Suppressor macrophage treated with lipopolysaccharide for 4 hours (primary cell): ENCODE results near the gene FHIT.

Experiments used
- DNase-seq: peaks from one replicate; pipeline ENCODE4 v3.0.0-alpha.2; 2020

The FHIT gene

DNA sequence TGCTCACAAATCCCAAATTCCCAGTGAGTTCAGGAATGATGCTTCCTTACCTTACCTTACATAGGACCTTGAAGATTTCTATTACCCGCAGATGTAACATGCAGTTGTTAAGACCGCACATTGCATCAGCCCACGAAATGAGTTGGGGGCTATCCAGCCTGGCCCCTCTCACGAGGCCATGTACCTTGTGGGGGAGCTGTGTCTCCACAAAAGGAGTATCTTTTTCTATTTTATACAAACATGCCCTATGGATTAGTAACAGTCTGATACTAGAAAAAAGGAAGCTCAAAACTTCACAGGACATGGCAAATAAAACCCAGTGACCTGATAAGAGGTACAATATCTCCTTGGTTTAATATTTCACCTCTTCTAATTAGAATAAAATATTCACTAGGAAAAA is 1114.7 kb downstream of the FHIT start:
- DNase-seq = no peak

DNA sequence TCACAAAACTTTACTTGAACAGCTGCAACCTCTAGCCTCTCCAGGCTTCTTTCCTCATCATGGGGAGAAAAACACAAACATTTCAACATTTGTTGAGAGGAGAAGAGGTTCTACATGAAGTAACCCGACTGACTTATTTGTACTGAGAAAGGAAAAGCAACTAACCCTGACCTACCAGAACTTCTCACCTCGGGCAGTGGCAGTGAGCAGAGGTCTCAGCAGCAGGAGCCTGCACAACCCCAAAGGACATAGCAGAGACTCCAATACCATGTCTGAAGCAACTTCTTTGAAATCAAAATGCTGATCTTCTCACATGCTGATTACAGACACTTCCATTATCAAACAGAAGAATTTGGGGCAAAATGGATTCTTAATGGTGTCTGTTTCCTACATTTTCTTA is 1115.8 kb downstream of the FHIT start:
- DNase-seq = no peak

DNA sequence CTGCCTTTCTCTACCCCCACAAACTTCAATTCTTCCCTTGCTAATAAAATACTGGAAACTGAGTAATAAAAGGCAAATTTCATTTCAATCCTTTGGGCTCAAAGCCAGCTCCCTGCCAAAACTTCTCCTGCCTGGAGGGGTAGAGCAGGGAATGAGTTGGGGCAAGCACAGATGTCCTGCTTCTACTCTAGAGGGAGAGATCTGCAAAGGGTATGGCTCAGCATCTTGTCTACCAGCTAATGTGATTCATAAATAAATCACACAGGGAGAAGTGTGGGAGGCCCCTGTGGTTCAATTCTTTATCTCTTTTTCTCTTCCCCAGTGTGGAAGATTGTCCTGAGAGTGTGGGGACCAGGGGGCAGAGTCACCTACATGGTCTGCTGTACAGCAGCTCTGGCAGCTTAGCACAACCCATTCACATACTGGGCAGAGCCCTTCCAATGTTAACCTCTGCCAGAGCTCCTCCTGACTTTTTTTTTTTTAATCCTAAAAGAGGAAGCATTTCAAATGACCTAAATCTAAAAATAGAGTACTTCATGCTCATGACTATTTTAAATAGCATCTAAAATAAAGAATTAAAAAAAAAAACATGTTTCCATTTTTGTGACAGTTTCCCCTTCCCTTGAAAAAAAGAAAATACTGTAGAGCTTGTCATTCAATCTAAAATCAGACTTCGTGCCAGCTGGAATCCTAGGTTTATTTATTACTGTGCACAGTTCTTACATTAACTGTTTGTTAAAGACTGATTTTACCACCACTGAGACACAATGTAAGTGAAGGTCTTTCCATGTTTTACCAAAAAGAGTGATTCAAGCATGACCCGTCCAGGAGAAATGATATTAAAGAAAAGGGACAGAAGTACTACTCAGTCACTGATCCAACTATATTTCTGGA is 1117.7 kb downstream of the FHIT start:
- DNase-seq = peak; percentile 20

DNA sequence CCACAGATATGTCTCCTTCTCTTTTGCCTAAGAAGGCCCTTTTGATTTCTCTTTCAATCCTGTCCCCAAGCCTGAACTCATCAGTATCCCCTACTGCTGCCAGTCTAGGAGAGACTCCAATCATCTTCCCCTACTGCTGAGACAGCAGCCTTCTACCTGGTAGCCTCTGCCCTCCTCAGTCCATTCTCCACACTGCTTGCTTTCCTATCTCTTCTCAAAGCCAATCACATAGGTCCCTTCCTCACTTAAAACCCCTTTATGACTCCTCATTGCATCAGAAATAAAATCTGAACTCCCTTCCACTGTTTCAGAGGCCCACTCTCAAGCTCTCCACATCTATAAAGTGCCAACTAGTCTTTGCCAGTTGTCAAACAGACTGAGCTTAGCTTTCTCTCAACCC is 1119.6 kb downstream of the FHIT start:
- DNase-seq = no peak

DNA sequence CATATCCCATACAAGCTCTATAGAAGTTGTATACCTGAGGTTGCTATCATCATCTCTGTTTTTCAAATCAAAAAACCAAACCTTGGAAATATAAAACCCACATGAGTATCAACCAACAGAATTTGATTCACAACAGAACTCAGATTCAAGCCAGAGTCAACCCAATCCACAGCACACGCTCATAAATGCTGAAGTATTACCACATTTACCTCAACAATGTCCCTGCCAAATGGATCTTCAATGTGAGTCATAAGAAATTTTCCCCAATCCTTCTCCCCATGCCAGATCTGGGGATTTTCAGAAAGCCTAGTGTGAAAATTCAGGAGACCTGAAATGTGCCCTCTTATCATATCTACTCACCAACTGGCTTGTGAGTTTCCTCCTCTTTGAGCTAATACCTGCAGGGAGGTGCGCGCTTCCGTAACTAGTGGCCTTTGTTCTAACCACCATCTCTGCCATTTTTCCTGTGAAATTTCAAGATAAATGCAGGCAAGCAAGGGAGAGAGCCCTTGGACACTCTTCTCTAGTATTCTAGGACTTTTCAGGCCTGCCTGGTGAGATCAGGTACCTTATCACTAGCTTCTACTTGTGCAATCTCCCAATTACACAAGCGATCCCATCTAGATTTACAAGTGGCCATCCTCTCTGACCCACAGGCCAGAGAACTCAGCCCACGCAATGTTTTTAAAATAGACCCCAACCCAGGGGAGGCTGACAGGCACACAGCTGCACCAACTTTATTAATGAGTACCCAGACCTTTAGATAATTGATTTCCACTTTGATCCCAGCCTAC is 1124.5 kb downstream of the FHIT start:
- DNase-seq = no peak

DNA sequence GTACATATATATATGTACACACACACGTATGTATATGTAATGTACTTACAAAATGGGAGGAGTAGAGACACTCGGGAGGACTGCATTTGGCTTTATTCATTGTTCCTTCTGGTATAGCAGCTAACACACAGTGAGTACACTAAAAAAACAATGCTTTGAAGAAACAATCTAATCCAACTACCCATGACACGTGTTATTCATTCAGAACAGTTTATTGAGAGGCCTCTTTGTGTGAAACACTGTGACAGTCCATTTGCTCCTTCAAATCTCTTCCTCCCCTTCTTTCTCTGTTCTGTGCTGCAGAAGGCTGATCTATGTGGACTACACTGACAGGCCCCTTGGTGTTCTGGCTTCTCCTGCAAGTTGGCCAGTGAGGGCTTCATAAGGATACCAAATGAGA is 1125.6 kb downstream of the FHIT start:
- DNase-seq = no peak

DNA sequence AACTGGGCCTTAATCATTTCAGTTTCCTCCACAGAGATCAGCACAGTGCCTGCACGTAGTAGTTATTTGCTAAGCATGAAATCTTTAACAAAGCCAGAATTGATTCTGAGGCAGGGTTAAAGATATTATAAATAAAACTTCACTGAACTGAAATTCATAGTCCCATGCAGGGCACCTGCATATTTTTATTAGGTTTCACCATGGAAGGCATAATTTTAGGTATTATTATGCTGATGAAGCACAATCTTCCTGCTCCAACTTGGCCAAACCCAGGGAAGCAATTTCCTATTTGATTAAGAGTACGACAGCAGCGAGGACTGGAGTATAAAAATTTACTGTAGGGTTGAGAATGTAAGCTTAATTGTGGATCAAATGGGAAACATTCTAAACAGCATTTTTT is 1131.0 kb downstream of the FHIT start:
- no peak for DNase-seq

DNA sequence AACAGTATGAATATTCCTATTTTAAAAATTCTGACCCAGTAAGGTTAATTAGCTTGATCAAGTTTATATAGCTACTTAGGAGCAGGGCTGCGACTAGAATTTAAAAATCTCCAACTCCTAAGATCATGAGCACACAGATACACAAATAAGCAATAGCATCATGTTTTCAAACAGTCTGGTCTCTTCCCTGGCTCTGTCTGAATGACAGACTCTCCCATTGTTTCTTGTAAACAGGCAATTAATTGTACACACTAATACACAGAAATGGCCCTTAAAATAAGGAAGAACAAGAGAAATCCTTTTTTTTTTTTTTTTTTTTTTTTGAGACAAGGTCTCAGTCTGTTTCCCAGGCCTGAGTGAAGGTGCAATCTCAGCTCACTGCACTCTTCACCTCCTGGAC is 1137.1 kb downstream of the FHIT start:
- no peak for DNase-seq

DNA sequence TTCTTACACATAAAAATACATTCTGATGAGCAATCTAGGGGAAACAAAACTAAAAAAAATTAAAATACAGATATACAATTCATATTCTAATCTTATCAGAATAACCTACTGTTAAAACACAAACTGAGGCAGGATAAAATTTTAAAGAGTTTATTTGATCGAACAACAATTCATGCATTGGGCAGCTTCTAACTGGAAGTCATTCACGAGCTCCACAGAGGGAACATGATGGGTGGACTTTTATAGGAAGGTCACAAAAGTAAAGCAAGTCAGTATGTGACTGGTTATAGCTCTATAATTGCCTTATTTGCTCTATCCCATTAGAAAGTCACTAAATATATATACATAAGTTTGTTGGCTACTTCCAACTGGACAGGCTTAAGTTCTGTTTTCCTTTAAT is 1144.0 kb downstream of the FHIT start:
- DNase-seq = no peak

DNA sequence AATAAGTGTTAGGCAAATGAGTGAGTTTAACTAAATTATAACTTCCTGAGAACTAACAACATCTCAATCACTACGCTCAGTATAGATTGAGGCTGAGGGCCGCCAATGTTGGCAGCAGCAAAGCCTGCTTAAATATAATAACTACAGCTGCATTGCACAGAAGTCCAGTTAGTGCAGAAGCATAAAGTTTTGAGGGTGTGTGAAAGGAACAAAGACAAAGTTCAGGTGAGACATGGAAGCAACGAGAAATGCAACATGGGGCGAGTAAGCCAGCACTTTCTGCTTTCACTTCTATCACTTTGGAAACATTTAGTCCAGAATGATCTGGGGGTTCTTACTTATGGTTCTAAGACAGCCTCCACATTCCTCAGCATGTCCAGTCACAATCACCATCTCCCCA is 1149.1 kb downstream of the FHIT start:
- DNase-seq = no peak

DNA sequence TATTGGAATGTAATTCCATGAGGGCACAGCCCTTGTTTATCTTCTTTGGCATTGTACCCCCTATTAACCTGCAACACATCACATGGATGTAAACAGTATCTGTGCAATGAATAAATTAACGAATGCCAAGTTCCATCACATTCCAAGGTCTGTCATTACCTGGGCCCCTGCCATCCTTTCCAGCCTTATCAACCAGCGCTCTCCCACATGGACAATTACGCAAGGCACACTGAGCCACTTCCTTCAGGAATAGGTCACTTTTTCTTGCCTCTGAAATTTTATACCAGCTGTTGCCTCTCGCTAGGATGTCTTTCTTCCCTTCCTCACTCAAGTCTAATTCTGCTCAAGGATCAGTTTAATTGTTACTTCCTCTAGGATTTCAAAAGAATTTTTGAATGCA is 1149.6 kb downstream of the FHIT start:
- DNase-seq = no peak

DNA sequence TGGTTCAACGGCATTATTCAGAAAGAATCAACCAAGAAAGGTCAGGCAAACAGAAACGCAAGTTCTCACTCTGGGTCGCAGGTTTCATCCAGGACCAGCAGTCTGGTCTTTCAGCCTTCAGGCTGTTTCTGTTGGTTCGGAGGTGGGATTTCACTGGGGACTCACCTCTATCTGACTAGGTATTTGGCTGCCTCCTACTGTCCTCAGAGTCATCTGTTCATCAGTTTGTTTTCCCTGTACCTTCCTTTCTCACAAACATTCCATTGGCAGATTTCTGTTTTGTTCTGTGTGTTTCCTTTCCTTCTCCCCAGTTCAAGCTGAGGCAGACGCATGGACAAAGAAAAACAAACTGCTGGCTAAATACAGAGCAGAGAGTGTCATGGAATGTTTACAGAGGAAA is 1154.8 kb downstream of the FHIT start:
- DNase-seq = no peak

DNA sequence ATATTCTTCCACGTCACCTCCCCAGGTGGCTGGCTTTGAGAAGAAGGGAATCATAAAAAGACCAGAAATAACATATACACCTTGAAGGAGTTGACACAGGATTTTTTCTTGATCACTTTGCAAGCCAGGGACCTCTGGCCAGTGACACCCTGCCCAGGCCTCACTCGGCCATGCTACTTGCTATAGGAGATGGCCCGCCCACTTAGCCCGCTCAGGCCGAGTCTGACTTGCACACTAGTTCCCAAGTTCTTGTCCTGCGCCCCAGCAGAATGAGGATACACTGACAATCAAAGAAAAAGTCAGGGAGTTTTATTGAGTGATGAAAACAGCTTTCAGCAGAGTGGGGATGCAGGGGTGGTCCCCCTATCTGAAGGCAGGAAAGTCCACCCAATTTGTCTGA is 1155.3 kb downstream of the FHIT start:
- DNase-seq = no peak

DNA sequence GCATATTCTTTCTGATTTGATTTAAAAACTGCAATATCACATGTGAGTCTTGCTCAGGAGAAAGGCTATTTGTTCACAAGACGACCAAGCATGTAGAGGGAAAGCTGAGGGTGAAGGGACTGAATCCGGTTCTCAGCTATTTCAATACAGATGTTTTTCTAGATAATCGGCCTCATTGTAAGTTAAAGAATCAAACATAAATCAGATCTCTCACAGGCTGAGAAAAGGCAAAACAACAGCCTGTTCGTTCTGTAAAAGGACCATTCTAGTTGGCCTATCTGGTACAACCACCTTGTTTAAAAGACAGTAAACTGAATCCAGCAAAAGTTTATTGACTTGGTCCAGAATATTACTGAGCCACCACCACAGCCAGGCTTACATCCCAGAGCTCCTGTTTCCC is 1155.7 kb downstream of the FHIT start:
- DNase-seq = no peak

DNA sequence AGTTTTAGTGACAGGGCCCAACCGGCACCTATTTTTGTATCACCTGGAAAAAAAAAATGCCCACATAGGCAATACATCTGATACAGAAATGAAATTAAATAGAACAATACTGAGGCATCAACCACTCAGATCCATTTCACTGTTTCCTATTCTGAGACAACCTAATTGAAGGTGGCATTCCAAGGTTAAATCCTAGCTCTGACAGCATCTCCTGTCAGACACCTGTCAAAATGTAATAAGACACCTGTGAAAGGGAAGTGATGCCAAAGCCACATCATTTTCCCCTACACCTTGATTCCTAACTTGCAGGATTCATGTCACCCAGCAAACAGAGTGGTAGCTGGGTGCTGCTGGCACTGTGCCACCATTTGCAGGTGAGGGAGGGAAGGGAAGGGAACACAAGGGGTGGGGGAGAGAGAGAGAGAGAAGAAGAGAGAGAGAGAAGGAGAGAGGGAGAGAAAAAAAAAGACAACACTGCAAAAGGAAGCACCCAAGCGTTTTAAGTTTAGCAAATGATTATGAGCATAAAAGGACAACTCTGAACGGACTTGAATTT is 1156.8 kb downstream of the FHIT start:
- DNase-seq = no peak

DNA sequence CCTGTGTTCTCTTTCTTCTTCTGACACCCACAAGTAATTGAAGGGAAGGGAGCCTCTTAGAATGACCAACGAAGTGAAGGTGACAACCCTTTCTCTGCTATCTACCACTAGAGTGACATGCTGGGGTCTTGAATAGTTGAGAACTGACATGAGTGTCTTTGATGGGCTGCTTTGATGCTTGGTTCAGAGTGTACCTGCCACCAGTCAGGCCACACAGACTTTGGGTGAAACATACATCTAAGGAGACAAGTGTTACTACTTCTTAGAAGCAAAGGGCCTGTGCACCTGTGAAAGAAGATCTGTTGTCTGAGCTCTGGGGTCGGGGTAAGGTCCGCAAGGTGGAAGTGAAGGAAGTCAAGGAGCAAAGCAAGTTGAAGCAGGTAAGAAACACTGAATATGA is 1160.7 kb downstream of the FHIT start:
- no peak for DNase-seq

DNA sequence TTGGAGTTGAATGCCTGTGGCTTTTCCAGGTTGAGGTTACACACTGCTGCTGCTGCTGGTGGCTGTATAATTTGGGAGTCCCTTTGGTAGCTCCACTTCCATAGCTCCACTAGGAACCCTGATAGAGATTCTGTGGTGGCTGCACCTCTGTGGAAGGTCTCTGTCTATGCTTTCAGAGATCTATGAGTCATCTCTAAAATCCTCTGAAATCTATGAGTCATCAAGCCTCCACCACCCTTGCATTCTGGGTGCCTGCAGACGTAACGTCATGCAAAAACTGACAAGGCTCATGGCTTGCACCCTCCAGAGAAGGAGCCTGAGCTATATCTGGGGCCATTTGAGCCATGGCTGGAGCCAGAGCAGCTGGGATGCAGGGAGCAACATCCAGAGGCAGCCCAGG is 1164.4 kb downstream of the FHIT start:
- peak; percentile 21 for DNase-seq

DNA sequence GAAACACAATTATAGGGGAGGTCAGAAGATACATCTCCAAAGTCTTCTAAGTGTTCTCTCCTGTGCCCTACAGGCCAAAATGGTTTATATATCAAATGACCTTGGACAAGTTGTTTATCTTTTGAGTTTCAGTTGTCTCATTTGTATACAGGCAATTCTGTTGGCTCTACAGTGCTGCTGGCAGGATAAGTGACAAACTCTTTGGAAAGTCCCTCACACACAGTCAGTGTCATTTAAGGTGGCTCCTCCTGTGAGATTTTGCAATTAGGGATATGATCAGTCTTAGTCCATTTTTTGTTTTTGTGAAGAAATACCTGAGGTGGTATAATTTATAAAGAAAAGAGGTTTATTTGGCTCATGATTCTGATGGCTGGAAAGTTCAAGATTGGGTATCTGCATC is 1165.6 kb downstream of the FHIT start:
- peak; percentile 21 for DNase-seq

DNA sequence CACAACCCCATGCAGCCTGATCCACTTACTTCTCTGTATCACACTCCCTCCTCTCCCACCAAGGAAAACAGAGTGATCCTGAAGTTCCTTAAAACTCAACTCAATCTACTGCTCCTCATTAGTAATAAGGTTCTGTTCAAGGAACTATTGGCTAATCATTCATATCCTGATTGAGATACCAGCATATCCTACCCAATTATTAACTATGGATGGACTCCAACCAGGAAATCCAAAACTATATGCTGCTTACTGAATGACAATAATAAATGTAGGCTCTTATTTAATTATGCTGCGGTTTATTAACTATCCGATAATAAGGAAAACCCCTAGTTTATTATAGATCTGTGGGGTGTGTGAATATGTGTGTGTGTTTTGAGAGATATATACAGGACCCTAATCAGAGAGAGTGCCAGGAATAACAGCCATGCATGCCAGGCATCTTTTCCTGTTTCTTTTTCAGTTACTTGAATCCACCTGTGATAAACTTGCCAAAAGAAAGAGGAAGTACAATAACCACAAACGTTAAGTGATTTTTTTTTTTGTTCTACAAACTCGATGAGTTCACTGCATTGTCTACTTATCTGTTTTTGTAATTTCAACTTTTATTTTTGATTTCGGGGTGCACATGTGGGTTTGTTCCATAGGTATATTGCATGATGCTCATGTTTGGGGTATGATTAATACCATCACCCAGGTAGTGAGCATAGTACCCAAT is 1169.7 kb downstream of the FHIT start:
- no peak for DNase-seq

DNA sequence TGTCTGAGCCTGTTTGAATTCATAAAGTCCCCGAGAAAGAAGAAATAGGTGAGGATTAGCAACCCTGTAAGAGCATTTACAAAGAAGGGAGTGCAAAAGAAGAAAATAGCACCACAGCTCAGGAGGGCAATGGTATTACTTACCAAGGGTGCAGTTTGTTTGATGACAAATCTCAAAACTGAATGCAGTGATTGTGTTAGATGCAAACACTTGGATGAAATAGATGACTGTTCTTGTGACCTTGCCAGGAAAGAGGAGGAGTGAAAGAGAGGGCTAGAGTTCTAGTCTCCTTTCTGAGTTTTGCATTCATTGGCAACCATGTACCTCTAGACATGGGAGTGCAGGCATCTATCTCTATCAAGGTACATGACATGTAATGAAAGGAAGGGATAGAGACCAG is 1170.6 kb downstream of the FHIT start:
- DNase-seq = no peak

DNA sequence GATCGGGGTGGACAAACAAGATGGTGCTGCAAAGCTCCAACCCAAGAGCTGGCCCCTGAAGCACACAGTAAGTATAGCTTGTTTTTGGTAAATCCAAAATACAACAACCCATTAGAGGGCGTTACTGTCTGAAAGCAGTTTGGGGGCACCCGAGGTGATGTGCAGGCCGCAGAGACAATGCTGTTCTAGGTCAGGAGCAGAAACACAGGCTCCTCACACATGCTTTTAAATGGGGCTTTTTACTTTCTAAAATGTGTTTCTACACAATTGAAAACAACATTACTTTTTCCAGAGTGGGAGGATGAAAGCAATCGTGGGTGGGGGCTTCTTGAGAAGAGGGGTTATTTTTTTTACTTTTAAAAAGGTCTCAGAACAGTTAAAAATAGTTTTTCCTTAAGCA is 1172.2 kb downstream of the FHIT start:
- no peak for DNase-seq

DNA sequence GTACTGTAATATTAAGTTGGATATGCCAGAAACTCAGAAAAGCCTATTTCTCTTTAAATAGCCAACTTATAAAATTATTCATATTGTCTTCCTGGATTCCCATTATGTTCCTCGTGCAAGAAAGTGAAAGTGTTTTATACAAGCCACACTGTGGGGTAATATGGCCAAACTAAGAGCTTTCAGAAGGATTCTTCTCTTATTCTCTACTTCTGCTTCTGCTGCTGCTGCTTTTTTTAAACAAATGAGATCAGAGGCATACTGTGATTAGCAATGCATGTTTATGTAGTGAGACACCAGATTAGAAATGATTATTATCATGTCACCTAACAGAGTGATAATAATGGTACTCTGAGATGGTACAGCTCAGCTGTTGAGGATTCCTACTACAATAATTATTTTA is 1174.9 kb downstream of the FHIT start:
- DNase-seq = peak; percentile 85

DNA sequence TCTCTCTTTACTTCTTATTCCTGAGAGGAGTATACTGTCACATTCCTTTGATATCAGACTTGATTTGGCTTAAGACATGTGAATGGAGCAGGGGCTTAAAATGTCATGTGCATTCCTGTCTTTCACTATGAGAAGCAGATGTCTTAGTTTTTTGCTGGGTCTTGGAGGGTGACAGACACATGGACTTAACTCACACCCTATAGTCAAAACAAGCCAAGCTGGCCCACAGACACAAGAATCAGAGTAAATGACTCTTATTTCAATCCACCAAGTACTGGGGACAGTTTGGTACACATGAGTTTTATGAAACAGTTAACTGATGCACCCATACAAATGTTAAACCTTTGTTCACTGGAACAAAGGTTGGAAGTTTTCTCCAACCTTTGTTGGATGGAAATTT is 1177.3 kb downstream of the FHIT start:
- no peak for DNase-seq
